Measurements from ENCODE around the gene GDF2.

DNA sequence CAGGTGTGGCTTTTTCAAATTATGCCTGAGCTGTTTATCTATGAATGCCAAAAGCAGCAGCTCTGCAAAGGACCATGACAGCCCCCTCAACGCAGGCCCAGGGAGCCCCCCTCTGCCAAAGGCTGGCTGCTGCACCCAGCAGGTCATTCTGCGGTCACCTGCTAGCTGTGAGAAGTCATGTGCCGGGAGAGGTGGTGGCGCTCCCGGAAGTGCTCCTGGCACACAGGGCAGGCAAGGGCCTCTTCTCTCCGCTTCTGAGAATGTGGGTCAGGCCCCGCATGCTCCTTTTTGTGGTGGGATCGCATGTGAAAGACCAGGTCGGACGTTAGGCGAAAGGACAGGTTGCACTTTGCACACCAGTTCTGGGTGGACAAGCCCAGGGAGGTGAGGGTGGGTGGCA, 45.4 kb downstream of the GDF2 start:
- TF ChIP-seq YY1 (IDR thresholded peaks at IDR 0.05; ENCODE audit: low read depth, low read length), result no peak
- TF ChIP-seq EZH2 (IDR thresholded peaks at IDR 0.05; ENCODE audit: borderline replicate concordance, control insufficient read depth, low read depth, low read length), result no peak
- TF ChIP-seq DPF2 (IDR thresholded peaks at IDR 0.05), result no peak
- no peak for TF ChIP-seq ZNF274 (IDR thresholded peaks at IDR 0.05; ENCODE audit: insufficient read depth, insufficient read length)
- no peak for TF ChIP-seq CREB1 (IDR thresholded peaks at IDR 0.05; ENCODE audit: low read depth)
- TF ChIP-seq, protein P1, sequence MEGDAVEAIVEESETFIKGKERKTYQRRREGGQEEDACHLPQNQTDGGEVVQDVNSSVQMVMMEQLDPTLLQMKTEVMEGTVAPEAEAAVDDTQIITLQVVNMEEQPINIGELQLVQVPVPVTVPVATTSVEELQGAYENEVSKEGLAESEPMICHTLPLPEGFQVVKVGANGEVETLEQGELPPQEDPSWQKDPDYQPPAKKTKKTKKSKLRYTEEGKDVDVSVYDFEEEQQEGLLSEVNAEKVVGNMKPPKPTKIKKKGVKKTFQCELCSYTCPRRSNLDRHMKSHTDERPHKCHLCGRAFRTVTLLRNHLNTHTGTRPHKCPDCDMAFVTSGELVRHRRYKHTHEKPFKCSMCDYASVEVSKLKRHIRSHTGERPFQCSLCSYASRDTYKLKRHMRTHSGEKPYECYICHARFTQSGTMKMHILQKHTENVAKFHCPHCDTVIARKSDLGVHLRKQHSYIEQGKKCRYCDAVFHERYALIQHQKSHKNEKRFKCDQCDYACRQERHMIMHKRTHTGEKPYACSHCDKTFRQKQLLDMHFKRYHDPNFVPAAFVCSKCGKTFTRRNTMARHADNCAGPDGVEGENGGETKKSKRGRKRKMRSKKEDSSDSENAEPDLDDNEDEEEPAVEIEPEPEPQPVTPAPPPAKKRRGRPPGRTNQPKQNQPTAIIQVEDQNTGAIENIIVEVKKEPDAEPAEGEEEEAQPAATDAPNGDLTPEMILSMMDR (IDR thresholded peaks at IDR 0.05 in 2 of 3, conservative IDR thresholded peaks at IDR 0.05 in 1 of 3; ENCODE audit: control insufficient read depth in 2 of 3, extremely low read depth in 1 of 3, insufficient read depth in 1 of 3, low read depth in 3 of 3, low read length in 3 of 3), result no peak
- TF ChIP-seq, protein P2, sequence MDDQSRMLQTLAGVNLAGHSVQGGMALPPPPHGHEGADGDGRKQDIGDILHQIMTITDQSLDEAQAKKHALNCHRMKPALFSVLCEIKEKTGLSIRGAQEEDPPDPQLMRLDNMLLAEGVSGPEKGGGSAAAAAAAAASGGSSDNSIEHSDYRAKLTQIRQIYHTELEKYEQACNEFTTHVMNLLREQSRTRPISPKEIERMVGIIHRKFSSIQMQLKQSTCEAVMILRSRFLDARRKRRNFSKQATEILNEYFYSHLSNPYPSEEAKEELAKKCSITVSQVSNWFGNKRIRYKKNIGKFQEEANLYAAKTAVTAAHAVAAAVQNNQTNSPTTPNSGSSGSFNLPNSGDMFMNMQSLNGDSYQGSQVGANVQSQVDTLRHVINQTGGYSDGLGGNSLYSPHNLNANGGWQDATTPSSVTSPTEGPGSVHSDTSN (IDR thresholded peaks at IDR 0.05; ENCODE audit: insufficient replicate concordance, low read depth, low read length), result no peak
- no peak for TF ChIP-seq POLR2A (IDR thresholded peaks at IDR 0.05; ENCODE audit: low read depth, low read length)
- TF ChIP-seq HCFC1 (IDR thresholded peaks at IDR 0.05; ENCODE audit: low read length), result no peak
- no peak for TF ChIP-seq FOXM1 (IDR thresholded peaks at IDR 0.05; ENCODE audit: low read depth, low read length)
- TF ChIP-seq, protein P3, sequence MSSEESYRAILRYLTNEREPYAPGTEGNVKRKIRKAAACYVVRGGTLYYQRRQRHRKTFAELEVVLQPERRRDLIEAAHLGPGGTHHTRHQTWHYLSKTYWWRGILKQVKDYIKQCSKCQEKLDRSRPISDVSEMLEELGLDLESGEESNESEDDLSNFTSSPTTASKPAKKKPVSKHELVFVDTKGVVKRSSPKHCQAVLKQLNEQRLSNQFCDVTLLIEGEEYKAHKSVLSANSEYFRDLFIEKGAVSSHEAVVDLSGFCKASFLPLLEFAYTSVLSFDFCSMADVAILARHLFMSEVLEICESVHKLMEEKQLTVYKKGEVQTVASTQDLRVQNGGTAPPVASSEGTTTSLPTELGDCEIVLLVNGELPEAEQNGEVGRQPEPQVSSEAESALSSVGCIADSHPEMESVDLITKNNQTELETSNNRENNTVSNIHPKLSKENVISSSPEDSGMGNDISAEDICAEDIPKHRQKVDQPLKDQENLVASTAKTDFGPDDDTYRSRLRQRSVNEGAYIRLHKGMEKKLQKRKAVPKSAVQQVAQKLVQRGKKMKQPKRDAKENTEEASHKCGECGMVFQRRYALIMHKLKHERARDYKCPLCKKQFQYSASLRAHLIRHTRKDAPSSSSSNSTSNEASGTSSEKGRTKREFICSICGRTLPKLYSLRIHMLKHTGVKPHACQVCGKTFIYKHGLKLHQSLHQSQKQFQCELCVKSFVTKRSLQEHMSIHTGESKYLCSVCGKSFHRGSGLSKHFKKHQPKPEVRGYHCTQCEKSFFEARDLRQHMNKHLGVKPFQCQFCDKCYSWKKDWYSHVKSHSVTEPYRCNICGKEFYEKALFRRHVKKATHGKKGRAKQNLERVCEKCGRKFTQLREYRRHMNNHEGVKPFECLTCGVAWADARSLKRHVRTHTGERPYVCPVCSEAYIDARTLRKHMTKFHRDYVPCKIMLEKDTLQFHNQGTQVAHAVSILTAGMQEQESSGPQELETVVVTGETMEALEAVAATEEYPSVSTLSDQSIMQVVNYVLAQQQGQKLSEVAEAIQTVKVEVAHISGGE (CRISPR knock-in tag; IDR thresholded peaks at IDR 0.05), result no peak

All from GM12878 (cell line).